Activated B cell treated with CpG ODN at 0.5 μM for 24 hours (primary cell): ENCODE data around the gene KLF5. TPM values are rescaled to one million over a fixed set of nuclear protein-coding genes. Genes with fewer than 3 reads are reported as not detected.

ENCODE experiments used
- ATAC-seq: fragments of 200-7000 bp; cut with Tn5 transposase; one replicate; pipeline ENCODE4 v1.10.0; 2021; ENCODE audit warnings: low read depth, mild to moderate bottlenecking, moderate library complexity
- CTCF ChIA-PET: fragments of 350-600 bp; sonication (Branson Sonifier 250); formaldehyde crosslinking; loops from one replicate; lab custom pipeline; 2021; ENCODE audit warnings: antibody characterized with exemption; lab: Charles Lee
- POLR2A ChIA-PET: fragments of 350-600 bp; sonication (Branson Sonifier 250); formaldehyde crosslinking; loops from one replicate; lab custom pipeline; 2021; ENCODE audit warnings: antibody characterized with exemption; lab: Charles Lee
- DNase-seq: peaks from one replicate; pipeline ENCODE4 v3.0.0; 2022
- H3K27ac Mint-ChIP-seq: one replicate; pipeline ENCODE4 v1.8.0; 2020; ENCODE audit warnings: mixed read lengths
- H3K27me3 Mint-ChIP-seq: one replicate; pipeline ENCODE4 v1.8.0; 2021; ENCODE audit warnings: mixed read lengths
- H3K36me3 Mint-ChIP-seq: one replicate; pipeline ENCODE4 v1.8.0; 2021; ENCODE audit warnings: low read depth, mixed read lengths
- H3K4me1 Mint-ChIP-seq: one replicate; pipeline ENCODE4 v1.8.0; 2021; ENCODE audit warnings: mixed read lengths
- H3K4me3 Mint-ChIP-seq: one replicate; pipeline ENCODE4 v1.8.0; 2020; ENCODE audit warnings: mild to moderate bottlenecking, mixed read lengths
- H3K9me3 Mint-ChIP-seq: one replicate; pipeline ENCODE4 v1.8.0; 2020; ENCODE audit warnings: mixed read lengths
- CTCF ChIP-seq: fragments of 200-600 bp; IDR thresholded peaks from one replicate; pipeline ENCODE4 v1.8.0; 2022; ENCODE audit warnings: antibody characterized with exemption, mild to moderate bottlenecking
- intact Hi-C: fragments of 100-400 bp; cut with micrococcal nuclease; formaldehyde crosslinking; loops from one replicate; pipeline ENCODE4 v1.15.1; 2024
- total RNA-seq: library from RNA; stranded (reverse); gene quantifications from 2 replicates; pipeline ENCODE4 v1.2.3, GENCODE V29; 2022

Gene KLF5
- total RNA-seq, 1 donor from 2014 or later: 0.35 TPM

DNA sequence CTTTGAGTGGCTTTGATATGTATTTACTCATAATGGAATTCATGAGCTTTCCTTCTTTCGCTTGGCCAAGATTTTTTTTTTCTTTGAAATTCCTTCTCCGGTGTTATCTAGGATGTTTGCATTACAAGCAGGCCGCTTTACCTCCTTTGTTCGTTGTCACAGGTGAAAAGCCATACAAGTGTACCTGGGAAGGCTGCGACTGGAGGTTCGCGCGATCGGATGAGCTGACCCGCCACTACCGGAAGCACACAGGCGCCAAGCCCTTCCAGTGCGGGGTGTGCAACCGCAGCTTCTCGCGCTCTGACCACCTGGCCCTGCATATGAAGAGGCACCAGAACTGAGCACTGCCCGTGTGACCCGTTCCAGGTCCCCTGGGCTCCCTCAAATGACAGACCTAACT lies 16.7 kb downstream of the KLF5 start:
- no peaks in the 10 kb centered on the region for H3K9me3 Mint-ChIP-seq
- intact Hi-C loops: no loop called here
- CTCF ChIA-PET: no interaction called here
- no peaks in the 10 kb centered on the region for H3K4me1 Mint-ChIP-seq
- ATAC-seq: no peak
- no peak overlapping the region for H3K4me3 Mint-ChIP-seq
- peaks cover 2% of the 10 kb centered on the region for H3K27me3 Mint-ChIP-seq
- no peak for DNase-seq
- no peak overlapping the region for H3K27ac Mint-ChIP-seq
- no peaks in the 10 kb centered on the region for H3K36me3 Mint-ChIP-seq
- POLR2A ChIA-PET: no interaction called here
- no peak for TF ChIP-seq CTCF

DNA sequence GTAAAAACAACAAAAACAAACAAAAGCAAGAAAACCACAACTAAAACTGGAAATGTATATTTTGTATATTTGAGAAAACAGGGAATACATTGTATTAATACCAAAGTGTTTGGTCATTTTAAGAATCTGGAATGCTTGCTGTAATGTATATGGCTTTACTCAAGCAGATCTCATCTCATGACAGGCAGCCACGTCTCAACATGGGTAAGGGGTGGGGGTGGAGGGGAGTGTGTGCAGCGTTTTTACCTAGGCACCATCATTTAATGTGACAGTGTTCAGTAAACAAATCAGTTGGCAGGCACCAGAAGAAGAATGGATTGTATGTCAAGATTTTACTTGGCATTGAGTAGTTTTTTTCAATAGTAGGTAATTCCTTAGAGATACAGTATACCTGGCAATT lies 17.1 kb downstream of the KLF5 start:
- POLR2A ChIA-PET: no interaction called here
- ATAC-seq: no peak

DNA sequence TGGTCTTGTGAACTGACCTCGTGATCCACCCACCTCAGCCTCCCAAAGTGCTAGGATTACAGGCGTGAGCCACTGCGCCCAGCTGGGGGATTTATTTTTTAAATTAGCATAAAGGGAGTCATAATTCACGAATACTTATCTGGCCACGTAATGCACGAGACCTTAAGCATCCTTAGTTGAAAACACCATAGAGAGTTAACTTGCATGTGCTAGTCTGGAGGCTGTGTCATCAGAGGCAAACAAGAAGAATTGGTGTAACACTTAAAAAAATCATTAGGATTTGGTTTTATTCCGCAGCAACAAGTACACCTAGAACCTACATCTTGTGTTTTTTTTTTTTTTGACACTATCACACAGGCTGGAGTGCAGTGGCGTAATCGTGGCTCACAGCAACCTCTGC lies 19.1 kb downstream of the KLF5 start:
- H3K27ac Mint-ChIP-seq: no peak overlapping the region
- no peak overlapping the region for H3K4me3 Mint-ChIP-seq
- H3K27me3 Mint-ChIP-seq: peaks cover 2% of the 10 kb centered on the region
- DNase-seq: no peak
- no peaks in the 10 kb centered on the region for H3K4me1 Mint-ChIP-seq
- H3K36me3 Mint-ChIP-seq: no peaks in the 10 kb centered on the region
- ChIA-PET CTCF (no interaction called here), POLR2A (no interaction called here)
- H3K9me3 Mint-ChIP-seq: no peaks in the 10 kb centered on the region
- intact Hi-C loops: no loop called here
- no peak for TF ChIP-seq CTCF
- no peak for ATAC-seq

More for the DNA sequence above, 17.1 kb downstream of the KLF5 start:
- no peak overlapping the region for H3K4me3 Mint-ChIP-seq
- H3K36me3 Mint-ChIP-seq: no peaks in the 10 kb centered on the region
- no peaks in the 10 kb centered on the region for H3K9me3 Mint-ChIP-seq
- H3K4me1 Mint-ChIP-seq: no peaks in the 10 kb centered on the region
- CTCF ChIA-PET: no interaction called here
- H3K27me3 Mint-ChIP-seq: peaks cover 2% of the 10 kb centered on the region
- DNase-seq: no peak
- H3K27ac Mint-ChIP-seq: no peak overlapping the region
- intact Hi-C loops: no loop called here
- TF ChIP-seq CTCF: no peak

- no peak for ATAC-seq
- Mint-ChIP-seq H3K36me3 (no peaks in the 10 kb centered on the region), H3K4me3 (no peak overlapping the region), H3K27ac (no peak overlapping the region), H3K9me3 (no peaks in the 10 kb centered on the region), H3K4me1 (no peaks in the 10 kb centered on the region), H3K27me3 (peaks cover 2% of the 10 kb centered on the region)
- intact Hi-C loops: no loop called here
- DNase-seq: no peak
- ChIA-PET CTCF (no interaction called here), POLR2A (no interaction called here)
- TF ChIP-seq CTCF: no peak
Observed at GRCh38 chr13:73079359-73079758, 20.6 kb downstream of the KLF5 start.

DNA sequence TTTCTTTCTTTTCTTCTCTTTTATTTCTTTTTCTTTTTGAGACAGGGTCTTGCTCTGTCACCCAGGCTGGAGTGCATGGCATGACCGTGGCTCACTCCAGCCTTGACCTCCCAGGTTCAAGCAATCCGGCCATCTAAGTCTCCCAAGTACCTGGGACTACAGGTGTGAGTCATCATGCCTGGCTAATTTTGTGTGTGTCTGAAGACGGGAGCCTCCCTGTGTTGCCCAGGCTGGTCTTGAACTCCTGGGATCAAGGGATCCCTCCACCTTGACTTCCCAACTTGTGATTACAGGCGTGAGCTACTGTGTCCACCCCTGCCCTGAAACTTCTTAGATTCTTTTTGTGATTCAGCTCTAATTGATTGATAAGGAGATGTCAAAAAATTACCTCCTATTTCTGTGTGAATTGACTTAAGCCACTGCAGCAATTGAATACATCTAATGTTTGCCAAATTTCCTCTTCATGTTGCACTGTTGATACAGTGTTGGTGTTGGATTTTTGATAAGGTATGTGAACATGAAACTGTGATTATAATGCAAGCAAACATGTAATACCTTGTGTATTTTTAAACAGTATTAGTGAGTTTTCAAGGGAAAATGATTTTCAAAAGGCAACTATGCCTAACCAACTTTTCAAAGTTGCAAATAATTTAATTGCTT lies 22.6 kb downstream of the KLF5 start:
- Mint-ChIP-seq H3K4me1 (no peaks in the 10 kb centered on the region), H3K27me3 (peaks cover 2% of the 10 kb centered on the region), H3K9me3 (no peaks in the 10 kb centered on the region), H3K36me3 (no peaks in the 10 kb centered on the region), H3K27ac (no peak overlapping the region), H3K4me3 (no peak overlapping the region)
- TF ChIP-seq CTCF: no peak
- intact Hi-C loops: no loop called here
- POLR2A ChIA-PET: no interaction called here
- ATAC-seq (no peak), DNase-seq (no peak)
- CTCF ChIA-PET: no interaction called here
